Lung (tissue), 12 donors: ENCODE measurements around the gene LTBP1. TPM values are rescaled to one million over a fixed set of nuclear protein-coding genes. Genes with fewer than 3 reads are reported as not detected.

Source experiments
- ATAC-seq: fragments of 200-7000 bp; cut with Tn5 transposase; one replicate; pipeline ENCODE4 v1.9.1; 2020; ENCODE audit warnings: moderate number of reproducible peaks; ENCODE audit not compliant: insufficient read depth, low FRiP score
- DNase-seq, 3 donors: peaks; one replicate each; pipeline ENCODE4 v3.0.0-alpha.2; 2013 to 2017
- H3K27ac ChIP-seq, 2 donors: one replicate each; pipeline ENCODE4 v1.5.1; 2013; ENCODE audit warnings: mild to moderate bottlenecking in 2 of 2, moderate library complexity in 2 of 2, control low read depth in 1 of 2, inconsistent platforms in 1 of 2, low read depth in 1 of 2, low read length in 1 of 2
- H3K27me3 ChIP-seq, 3 donors: one replicate each; pipeline ENCODE4 v1.5.1; 2013; ENCODE audit warnings: low read length in 2 of 3; ENCODE audit not compliant: control insufficient read depth in 3 of 3, insufficient read depth in 3 of 3
- H3K36me3 ChIP-seq, 4 donors: one replicate each; pipeline ENCODE4 v1.5.1; 2013; ENCODE audit warnings: low read length in 4 of 4, mild to moderate bottlenecking in 1 of 4, moderate library complexity in 1 of 4; ENCODE audit not compliant: control insufficient read depth in 4 of 4, insufficient read depth in 4 of 4
- H3K4me1 ChIP-seq, 5 donors: one replicate each; pipeline ENCODE4 v1.5.1; 2013; ENCODE audit warnings: low read length in 5 of 5, mild to moderate bottlenecking in 2 of 5, moderate library complexity in 1 of 5; ENCODE audit not compliant: control insufficient read depth in 5 of 5, insufficient read depth in 5 of 5
- H3K4me3 ChIP-seq: one replicate; pipeline ENCODE4 v1.5.1; 2013; ENCODE audit warnings: mild to moderate bottlenecking, control low read depth, moderate library complexity
- H3K9ac ChIP-seq, 2 donors: one replicate each; pipeline ENCODE4 v1.5.1; 2013; ENCODE audit warnings: low read length in 2 of 2, control low read depth in 1 of 2; ENCODE audit not compliant: insufficient read depth in 1 of 2
- H3K9me3 ChIP-seq, 4 donors: one replicate each; pipeline ENCODE4 v1.5.1; 2013; ENCODE audit warnings: low read length in 3 of 4, mild to moderate bottlenecking in 1 of 4, moderate library complexity in 1 of 4; ENCODE audit not compliant: control insufficient read depth in 4 of 4, insufficient read depth in 3 of 4
- WGBS, 2 donors: extraction: QIAGEN DNeasy Blood & Tissue Kit; methylation state at CpG; one replicate each; pipeline ENCODE4 v1.1.7; 2013; 5-methylcytosine and 5-hydroxymethylcytosine counted together
- polyA plus RNA-seq, 2 donors: library from polyadenylated mRNA; stranded (reverse); fragments of 200-250 nt; gene quantifications; one replicate each; pipeline ENCODE4 v1.2.1, GENCODE V29; 2013
- total RNA-seq, 2 donors: library from RNA; depleted of rRNA in 1 of 2; stranded (reverse); fragments of >200 nt in 1 of 2; gene quantifications; one replicate each; pipeline ENCODE4 v1.2.1, GENCODE V29; 2014 to 2021
- TF ChIP-seq, protein P1 (sequence below): IDR thresholded peaks from 2 replicates; pipeline ENCODE4 v1.5.1; 2012; ENCODE audit warnings: mild to moderate bottlenecking; ENCODE audit errors: control extremely low read depth, extremely low read depth
- donor health status: control.
- donor health status: control.
- donor health status: Bipolar disorder and iron deficiency.
- donor health status: healthy.
- donor health status: DM: yes; HTN: yes; CAD: no.

LTBP1 gene
- total and polyA plus RNA-seq, 4 donors: 8.8 to 57.4 (median 28.6) TPM

DNA sequence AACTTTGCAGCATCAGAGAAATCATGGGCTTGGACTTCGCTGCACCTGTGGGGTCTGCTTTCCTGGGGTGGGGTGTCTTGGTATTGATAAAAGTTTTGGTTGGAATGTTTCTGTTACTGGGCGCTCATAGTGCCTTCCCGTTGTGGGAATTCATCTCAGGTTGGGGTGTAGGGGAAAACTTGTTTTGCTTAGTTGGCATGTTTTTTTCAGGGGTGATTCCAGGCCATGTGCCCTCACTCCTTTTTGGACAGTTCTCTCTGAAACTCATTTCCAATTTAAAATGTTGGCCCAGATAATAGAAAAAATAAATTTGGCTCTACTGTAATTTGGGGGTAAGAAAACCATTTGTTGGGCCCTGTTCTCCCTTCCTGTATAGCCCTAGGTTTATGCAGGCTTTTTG is 1.5 kb downstream of the LTBP1 start:
- Histone ChIP-seq H3K4me1 (peaks cover 0 to 14% (median 0%) of the 10 kb centered on the region in 5 donors), H3K36me3 (no peaks in the 10 kb centered on the region), H3K4me3 (no peak overlapping the region), H3K27me3 (peaks cover 0 to 8% (median 0%) of the 10 kb centered on the region in 3 donors), H3K27ac (peak overlapping the region in 1 of 2 donors; percentile 95), H3K9ac (no peak overlapping the region), H3K9me3 (no peaks in the 10 kb centered on the region)
- no peak for ATAC-seq
- TF ChIP-seq, protein P1, sequence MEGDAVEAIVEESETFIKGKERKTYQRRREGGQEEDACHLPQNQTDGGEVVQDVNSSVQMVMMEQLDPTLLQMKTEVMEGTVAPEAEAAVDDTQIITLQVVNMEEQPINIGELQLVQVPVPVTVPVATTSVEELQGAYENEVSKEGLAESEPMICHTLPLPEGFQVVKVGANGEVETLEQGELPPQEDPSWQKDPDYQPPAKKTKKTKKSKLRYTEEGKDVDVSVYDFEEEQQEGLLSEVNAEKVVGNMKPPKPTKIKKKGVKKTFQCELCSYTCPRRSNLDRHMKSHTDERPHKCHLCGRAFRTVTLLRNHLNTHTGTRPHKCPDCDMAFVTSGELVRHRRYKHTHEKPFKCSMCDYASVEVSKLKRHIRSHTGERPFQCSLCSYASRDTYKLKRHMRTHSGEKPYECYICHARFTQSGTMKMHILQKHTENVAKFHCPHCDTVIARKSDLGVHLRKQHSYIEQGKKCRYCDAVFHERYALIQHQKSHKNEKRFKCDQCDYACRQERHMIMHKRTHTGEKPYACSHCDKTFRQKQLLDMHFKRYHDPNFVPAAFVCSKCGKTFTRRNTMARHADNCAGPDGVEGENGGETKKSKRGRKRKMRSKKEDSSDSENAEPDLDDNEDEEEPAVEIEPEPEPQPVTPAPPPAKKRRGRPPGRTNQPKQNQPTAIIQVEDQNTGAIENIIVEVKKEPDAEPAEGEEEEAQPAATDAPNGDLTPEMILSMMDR: no peak
- 81 to 92% methylated on average over 3 of the region's 3 CpGs for WGBS, 2 donors
- no peak for DNase-seq

DNA sequence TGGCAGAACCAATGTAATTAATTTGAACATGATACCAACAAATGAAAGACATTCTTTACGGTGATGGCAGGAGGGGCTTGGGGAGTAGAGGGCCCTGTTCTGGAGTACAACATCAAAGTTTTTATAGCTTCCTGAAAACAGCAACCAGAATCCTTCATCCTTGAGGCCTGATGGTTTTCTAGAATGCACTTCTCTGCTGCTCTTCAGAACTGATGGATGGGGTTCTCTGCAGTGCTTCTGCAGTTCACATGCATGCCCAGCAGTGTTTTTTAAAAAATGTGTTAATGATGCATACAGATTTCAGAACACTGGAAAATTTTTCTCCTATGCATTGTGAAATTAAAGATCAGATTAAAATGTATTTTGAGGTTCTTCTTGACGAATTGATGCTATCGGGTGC is 2.5 kb downstream of the LTBP1 start:
- H3K27me3 ChIP-seq: peaks cover 0 to 8% (median 0%) of the 10 kb centered on the region in 3 donors
- no peak overlapping the region for H3K27ac ChIP-seq
- no peaks in the 10 kb centered on the region for H3K9me3 ChIP-seq
- no peaks in the 10 kb centered on the region for H3K36me3 ChIP-seq
- peaks cover 0 to 14% (median 0%) of the 10 kb centered on the region in 5 donors for H3K4me1 ChIP-seq
- ATAC-seq: no peak
- no peak overlapping the region for H3K4me3 ChIP-seq
- TF ChIP-seq, protein P1: no peak
- H3K9ac ChIP-seq: no peak overlapping the region
- WGBS, 2 donors: 96 to 98% methylated on average over 3 of the region's 3 CpGs
- no peak for DNase-seq

DNA sequence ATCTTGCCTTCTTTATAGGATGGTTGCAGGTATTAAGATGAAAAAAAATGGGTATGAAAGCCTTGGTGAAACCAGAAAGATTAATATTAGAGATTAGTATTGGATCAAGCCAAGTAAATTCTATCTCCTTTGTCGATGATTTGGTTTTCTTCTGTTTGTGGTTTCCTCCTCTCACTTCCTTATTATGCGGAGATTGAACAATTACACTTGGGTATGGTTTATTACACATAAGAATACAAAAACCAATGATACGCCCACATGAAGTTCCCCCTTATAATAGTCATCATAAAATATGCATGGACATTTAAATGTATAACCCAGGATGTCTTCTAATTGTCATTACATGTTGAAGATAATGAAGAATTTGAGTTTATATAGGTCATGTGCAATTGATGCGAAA is 4.9 kb downstream of the LTBP1 start:
- Histone ChIP-seq H3K9me3 (no peaks in the 10 kb centered on the region), H3K27me3 (peaks cover 0 to 8% (median 0%) of the 10 kb centered on the region in 3 donors), H3K9ac (no peak overlapping the region), H3K4me1 (peaks cover 0 to 14% (median 0%) of the 10 kb centered on the region in 5 donors), H3K4me3 (no peak overlapping the region), H3K27ac (no peak overlapping the region), H3K36me3 (no peaks in the 10 kb centered on the region)
- 48 to 64% methylated on average over 4 of the region's 4 CpGs for WGBS, 2 donors
- ATAC-seq: no peak
- no peak for DNase-seq
- TF ChIP-seq, protein P1: no peak
